IMR-90 (cell line): ENCODE results near the gene TRMT1. TPM values are rescaled to one million over a fixed set of nuclear protein-coding genes. Genes with fewer than 3 reads are reported as not detected.

Experiments
- ATAC-seq: fragments of 200-7000 bp; cut with Tn5 transposase; 2 replicates; pipeline ENCODE4 v1.9.1; 2020; ENCODE audit warnings: low read depth, mild to moderate bottlenecking, moderate library complexity
- BruUV-seq: library from RNA; stranded (reverse); fragments of 400-500 nt; replicated peaks from 2 replicates; lab custom pipeline; 2021; lab: Mats Ljungman, UMichigan
- CTCF ChIA-PET: fragments of 300-600 bp; formaldehyde crosslinking; extraction: SDS; loops from one replicate; lab custom pipeline; 2021; ENCODE audit warnings: antibody characterized with exemption; lab: Yijun Ruan, JAX
- POLR2A ChIA-PET: fragments of 300-600 bp; sonication (Branson Sonifier 250); formaldehyde crosslinking; loops from one replicate; lab custom pipeline; 2022; ENCODE audit warnings: antibody characterized with exemption; ENCODE audit not compliant: unreplicated experiment; lab: Charles Lee
- DNase-seq: peaks from one replicate; pipeline ENCODE4 v3.0.0; 2013
- H2AFZ ChIP-seq: replicated peaks from 2 replicates; pipeline ENCODE3; 2013; ENCODE audit warnings: low read length, mild to moderate bottlenecking; ENCODE audit not compliant: poor library complexity
- H2AK5ac ChIP-seq: 2 replicates; pipeline ENCODE4 v1.6.1; 2013; ENCODE audit warnings: low read depth, low read length, inconsistent platforms
- H2AK9ac ChIP-seq: replicated peaks from 2 replicates; pipeline ENCODE3; 2013; ENCODE audit warnings: mild to moderate bottlenecking, low read depth, low read length, moderate library complexity; ENCODE audit not compliant: poor library complexity
- H2BK120ac ChIP-seq: 2 replicates; pipeline ENCODE4 v1.6.1; 2013; ENCODE audit warnings: low read depth, low read length, inconsistent platforms
- H2BK15ac ChIP-seq: 3 replicates; pipeline ENCODE4 v1.6.1; 2013; ENCODE audit warnings: low read depth, low read length, inconsistent platforms
- H2BK20ac ChIP-seq: 2 replicates; pipeline ENCODE4 v1.6.1; 2013; ENCODE audit warnings: low read depth, mild to moderate bottlenecking, inconsistent platforms, low read length, moderate library complexity
- H2BK5ac ChIP-seq: 2 replicates; pipeline ENCODE4 v1.6.1; 2013; ENCODE audit warnings: mild to moderate bottlenecking, low read depth, low read length, inconsistent platforms; ENCODE audit not compliant: poor library complexity, severe bottlenecking
- H3K14ac ChIP-seq: replicated peaks from 2 replicates; pipeline ENCODE4 v1.6.1; 2013; ENCODE audit warnings: low read depth, low read length, inconsistent platforms
- H3K18ac ChIP-seq: 2 replicates; pipeline ENCODE4 v1.6.1; 2013; ENCODE audit warnings: low read depth, low read length, control low read depth
- H3K23ac ChIP-seq: 2 replicates; pipeline ENCODE4 v1.6.1; 2013; ENCODE audit warnings: low read depth, low read length, inconsistent platforms
- H3K27ac ChIP-seq: 2 replicates; pipeline ENCODE4 v1.5.1; 2013; ENCODE audit warnings: mild to moderate bottlenecking, control low read depth, low read length; ENCODE audit not compliant: insufficient read depth
- H3K27me3 ChIP-seq: 2 replicates; pipeline ENCODE4 v1.6.1; 2013; ENCODE audit warnings: low read length; ENCODE audit not compliant: control insufficient read depth, insufficient read depth
- H3K36me3 ChIP-seq: 2 replicates; pipeline ENCODE4 v1.6.1; 2013; ENCODE audit warnings: low read length, mixed read lengths; ENCODE audit not compliant: control insufficient read depth, insufficient read depth
- H3K4ac ChIP-seq: 2 replicates; pipeline ENCODE4 v1.6.1; 2013; ENCODE audit warnings: low read depth, low read length, inconsistent platforms
- H3K4me1 ChIP-seq: 2 replicates; pipeline ENCODE4 v1.6.1; 2013; ENCODE audit warnings: low read length, mixed read lengths; ENCODE audit not compliant: control insufficient read depth, insufficient read depth
- H3K4me2 ChIP-seq: 2 replicates; pipeline ENCODE4 v1.6.1; 2013; ENCODE audit warnings: low read depth, mild to moderate bottlenecking, control low read depth, low read length, moderate library complexity
- H3K4me3 ChIP-seq: 2 replicates; pipeline ENCODE4 v1.5.1; 2013; ENCODE audit warnings: low read depth, mild to moderate bottlenecking, control low read depth, low read length, moderate library complexity; ENCODE audit not compliant: insufficient read depth
- H3K56ac ChIP-seq: 2 replicates; pipeline ENCODE4 v1.6.1; 2013; ENCODE audit warnings: low read length, inconsistent platforms; ENCODE audit not compliant: insufficient read depth; ENCODE audit errors: extremely low read depth
- H3K79me1 ChIP-seq, 2 experiments: 2 replicates each; pipeline ENCODE4 v1.6.1; 2013; ENCODE audit warnings: low read length in 2 of 2, inconsistent platforms in 1 of 2, low read depth in 1 of 2
- H3K9ac ChIP-seq: 2 replicates; pipeline ENCODE4 v1.6.1; 2013; ENCODE audit warnings: low read depth, low read length, control low read depth
- H3K9me1 ChIP-seq: 2 replicates; pipeline ENCODE4 v1.6.1; 2013; ENCODE audit warnings: low read length, inconsistent platforms; ENCODE audit not compliant: insufficient read depth
- H3K9me3 ChIP-seq: 2 replicates; pipeline ENCODE4 v1.6.1; 2013; ENCODE audit warnings: low read length; ENCODE audit not compliant: control insufficient read depth, insufficient read depth
- H4K20me1 ChIP-seq: 2 replicates; pipeline ENCODE4 v1.6.1; 2013; ENCODE audit warnings: low read length, inconsistent platforms; ENCODE audit not compliant: insufficient read depth
- H4K5ac ChIP-seq: 2 replicates; pipeline ENCODE4 v1.6.1; 2013; ENCODE audit warnings: mild to moderate bottlenecking, low read depth, low read length, control low read depth
- H4K8ac ChIP-seq, 2 experiments: 2 replicates each; pipeline ENCODE4 v1.6.1; 2013; ENCODE audit warnings: low read depth in 2 of 2, low read length in 2 of 2, control low read depth in 1 of 2, inconsistent platforms in 1 of 2
- H4K91ac ChIP-seq: 2 replicates; pipeline ENCODE4 v1.6.1; 2013; ENCODE audit warnings: low read depth, low read length, inconsistent platforms; ENCODE audit not compliant: insufficient read depth
- BHLHE40 ChIP-seq: fragments of 150-350 bp; IDR thresholded peaks from 2 replicates; pipeline ENCODE4 v1.6.1; 2016; ENCODE audit warnings: mild to moderate bottlenecking, low read depth, low read length
- CEBPB ChIP-seq: IDR thresholded peaks from 2 replicates; pipeline ENCODE4 v1.6.1; 2012; ENCODE audit warnings: low read depth, low read length, improper control_type of control experiment
- CHD1 ChIP-seq: IDR thresholded peaks from 2 replicates; pipeline ENCODE4 v1.6.1; 2012; ENCODE audit warnings: low read depth, low read length, improper control_type of control experiment
- FOS ChIP-seq: fragments of 150-350 bp; IDR thresholded peaks from 2 replicates; pipeline ENCODE4 v1.6.1; 2016; ENCODE audit warnings: low read depth, low read length
- MAFK ChIP-seq: IDR thresholded peaks from 2 replicates; pipeline ENCODE4 v1.6.1; 2012; ENCODE audit warnings: low read depth, low read length, improper control_type of control experiment
- MAZ ChIP-seq: IDR thresholded peaks from 2 replicates; pipeline ENCODE4 v1.6.1; 2012; ENCODE audit warnings: low read depth, mild to moderate bottlenecking, low read length, improper control_type of control experiment, moderate library complexity, borderline replicate concordance
- MXI1 ChIP-seq: IDR thresholded peaks from 2 replicates; pipeline ENCODE4 v1.6.1; 2012; ENCODE audit warnings: low read depth, mild to moderate bottlenecking, low read length, moderate library complexity, borderline replicate concordance
- NFE2L2 ChIP-seq: fragments of 150-350 bp; IDR thresholded peaks from 2 replicates; pipeline ENCODE4 v1.6.1; 2016; ENCODE audit warnings: low read depth, mild to moderate bottlenecking, low read length
- POLR2A ChIP-seq: IDR thresholded peaks from 2 replicates; pipeline ENCODE4 v1.6.1; 2012; ENCODE audit warnings: mild to moderate bottlenecking, low read depth, low read length
- RAD21 ChIP-seq: IDR thresholded peaks from 2 replicates; pipeline ENCODE4 v1.6.1; 2012; ENCODE audit warnings: low read length, improper control_type of control experiment
- RCOR1 ChIP-seq: IDR thresholded peaks from 2 replicates; pipeline ENCODE4 v1.6.1; 2012; ENCODE audit warnings: mild to moderate bottlenecking, low read length, improper control_type of control experiment; ENCODE audit not compliant: insufficient replicate concordance
- RFX5 ChIP-seq: IDR thresholded peaks from 2 replicates; pipeline ENCODE4 v1.8.0; 2012; ENCODE audit warnings: low read depth, mild to moderate bottlenecking, low read length, moderate library complexity
- SMC3 ChIP-seq: fragments of 150-350 bp; IDR thresholded peaks from 2 replicates; pipeline ENCODE4 v1.6.1; 2016; ENCODE audit warnings: low read depth, mild to moderate bottlenecking, antibody characterized with exemption, low read length, moderate library complexity
- WGBS, 2 experiments: methylation state at CpG; one replicate each; pipeline versions ENCODE4 v1.1.5 to v1.1.7; 2013; ENCODE audit warnings: missing lambda C conversion rate in 2 of 2; ENCODE audit not compliant: insufficient read length in 1 of 2; ENCODE audit errors: extremely low coverage in 2 of 2; 5-methylcytosine and 5-hydroxymethylcytosine counted together
- dilution Hi-C: fragments of 300-500 bp; cut with HindIII; formaldehyde crosslinking; loops from one replicate; pipeline ENCODE4 v1.14.3; 2018; ENCODE audit warnings: low sequenced_read_pairs; ENCODE audit not compliant: unreplicated experiment
- in situ Hi-C: fragments of 300-500 bp; cut with MboI; formaldehyde crosslinking; loops from 3 replicates; pipeline ENCODE4 v1.14.3; 2019; ENCODE audit warnings: low sequenced_read_pairs, inconsistent platforms, mixed read lengths
- intact Hi-C: fragments of 100-400 bp; cut with micrococcal nuclease; formaldehyde crosslinking; loops from 2 replicates; pipeline ENCODE4 v1.10.0; 2022
- polyA plus RNA-seq, 3 experiments: library from polyadenylated mRNA; depleted of rRNA; stranded (reverse); fragments of >200 nt; gene quantifications; 2 replicates each; pipeline ENCODE4 v1.2.3, GENCODE V29; 2012; ENCODE audit warnings: low replicate concordance in 1 of 3
- total RNA-seq: library from RNA; depleted of rRNA; stranded (reverse); fragments of >200 nt; gene quantifications from 2 replicates; pipeline ENCODE4 v1.2.3, GENCODE V29; 2012
- TF ChIP-seq, protein P1 (sequence below): fragments of 150-350 bp; IDR thresholded peaks from 2 replicates; pipeline ENCODE4 v1.6.1; 2016; ENCODE audit warnings: low read depth, mild to moderate bottlenecking, low read length, moderate library complexity, borderline replicate concordance
- TF ChIP-seq, protein P2 (sequence below): conservative IDR thresholded peaks from 2 replicates; pipeline ENCODE4 v1.5.1; 2012; ENCODE audit warnings: mild to moderate bottlenecking, low read depth, low read length, improper control_type of control experiment
- TF ChIP-seq, protein P3 (sequence below): fragments of 150-350 bp; IDR thresholded peaks from 2 replicates; pipeline ENCODE4 v1.6.1; 2017; ENCODE audit warnings: mild to moderate bottlenecking, antibody characterized with exemption, low read length, low read depth

Gene TRMT1
- total and polyA plus RNA-seq, 2 of the 4 experiments (the other 2 are of a cell fraction), result 28.3 to 56.0 TPM

DNA sequence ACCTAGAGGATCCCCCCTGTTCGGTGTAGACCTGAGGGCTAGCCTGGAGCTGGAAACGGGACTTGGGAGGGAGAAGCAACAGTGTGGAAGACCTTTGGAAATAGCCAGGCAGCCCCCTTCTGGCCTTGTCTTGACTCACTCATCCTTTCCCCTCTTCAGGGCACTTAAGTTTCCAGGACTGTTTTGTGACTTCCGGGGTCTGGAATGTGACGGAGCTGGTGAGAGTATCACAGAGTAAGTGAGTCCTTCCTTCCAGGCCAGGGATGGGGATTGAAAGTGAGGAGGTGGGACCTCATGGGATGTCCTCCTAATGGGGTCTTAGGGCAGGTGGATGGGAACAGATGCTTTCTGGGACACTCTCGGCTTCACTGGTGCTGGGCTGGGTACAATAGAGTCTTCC, 43.3 kb downstream of the TRMT1 start:
- H3K23ac ChIP-seq, result no peak overlapping the region
- no peak overlapping the region for H2BK20ac ChIP-seq
- no TSS peak for BruUV-seq
- H3K9me3 ChIP-seq, result no peaks in the 10 kb centered on the region
- no peak overlapping the region for H3K9ac ChIP-seq
- H4K91ac ChIP-seq, result no peak overlapping the region
- no peak overlapping the region for H3K14ac ChIP-seq
- H3K27me3 ChIP-seq, result no peaks in the 10 kb centered on the region
- dilution Hi-C loops, result no loop called here
- no peak overlapping the region for H3K56ac ChIP-seq
- H3K4me2 ChIP-seq, result no peak overlapping the region
- H4K8ac ChIP-seq, result no peak overlapping the region
- in situ Hi-C loops, result no loop called here
- no peak for ATAC-seq
- no peak overlapping the region for H2BK15ac ChIP-seq
- no peak overlapping the region for H2BK120ac ChIP-seq
- H2AK5ac ChIP-seq, result no peak overlapping the region
- H2AFZ ChIP-seq, result no peak overlapping the region
- TF ChIP-seq CEBPB (no peak), POLR2A (no peak), MXI1 (no peak), BHLHE40 (no peak), FOS (no peak), CHD1 (no peak), RAD21 (no peak), SMC3 (no peak), NFE2L2 (no peak), RFX5 (no peak), MAZ (no peak), MAFK (no peak), RCOR1 (no peak)
- TF ChIP-seq, protein P1, sequence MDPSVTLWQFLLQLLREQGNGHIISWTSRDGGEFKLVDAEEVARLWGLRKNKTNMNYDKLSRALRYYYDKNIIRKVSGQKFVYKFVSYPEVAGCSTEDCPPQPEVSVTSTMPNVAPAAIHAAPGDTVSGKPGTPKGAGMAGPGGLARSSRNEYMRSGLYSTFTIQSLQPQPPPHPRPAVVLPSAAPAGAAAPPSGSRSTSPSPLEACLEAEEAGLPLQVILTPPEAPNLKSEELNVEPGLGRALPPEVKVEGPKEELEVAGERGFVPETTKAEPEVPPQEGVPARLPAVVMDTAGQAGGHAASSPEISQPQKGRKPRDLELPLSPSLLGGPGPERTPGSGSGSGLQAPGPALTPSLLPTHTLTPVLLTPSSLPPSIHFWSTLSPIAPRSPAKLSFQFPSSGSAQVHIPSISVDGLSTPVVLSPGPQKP, result no peak
- TF ChIP-seq, protein P2, sequence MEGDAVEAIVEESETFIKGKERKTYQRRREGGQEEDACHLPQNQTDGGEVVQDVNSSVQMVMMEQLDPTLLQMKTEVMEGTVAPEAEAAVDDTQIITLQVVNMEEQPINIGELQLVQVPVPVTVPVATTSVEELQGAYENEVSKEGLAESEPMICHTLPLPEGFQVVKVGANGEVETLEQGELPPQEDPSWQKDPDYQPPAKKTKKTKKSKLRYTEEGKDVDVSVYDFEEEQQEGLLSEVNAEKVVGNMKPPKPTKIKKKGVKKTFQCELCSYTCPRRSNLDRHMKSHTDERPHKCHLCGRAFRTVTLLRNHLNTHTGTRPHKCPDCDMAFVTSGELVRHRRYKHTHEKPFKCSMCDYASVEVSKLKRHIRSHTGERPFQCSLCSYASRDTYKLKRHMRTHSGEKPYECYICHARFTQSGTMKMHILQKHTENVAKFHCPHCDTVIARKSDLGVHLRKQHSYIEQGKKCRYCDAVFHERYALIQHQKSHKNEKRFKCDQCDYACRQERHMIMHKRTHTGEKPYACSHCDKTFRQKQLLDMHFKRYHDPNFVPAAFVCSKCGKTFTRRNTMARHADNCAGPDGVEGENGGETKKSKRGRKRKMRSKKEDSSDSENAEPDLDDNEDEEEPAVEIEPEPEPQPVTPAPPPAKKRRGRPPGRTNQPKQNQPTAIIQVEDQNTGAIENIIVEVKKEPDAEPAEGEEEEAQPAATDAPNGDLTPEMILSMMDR, result no peak
- TF ChIP-seq, protein P3, sequence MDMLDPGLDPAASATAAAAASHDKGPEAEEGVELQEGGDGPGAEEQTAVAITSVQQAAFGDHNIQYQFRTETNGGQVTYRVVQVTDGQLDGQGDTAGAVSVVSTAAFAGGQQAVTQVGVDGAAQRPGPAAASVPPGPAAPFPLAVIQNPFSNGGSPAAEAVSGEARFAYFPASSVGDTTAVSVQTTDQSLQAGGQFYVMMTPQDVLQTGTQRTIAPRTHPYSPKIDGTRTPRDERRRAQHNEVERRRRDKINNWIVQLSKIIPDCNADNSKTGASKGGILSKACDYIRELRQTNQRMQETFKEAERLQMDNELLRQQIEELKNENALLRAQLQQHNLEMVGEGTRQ, result no peak
- ChIA-PET POLR2A (no interaction called here), CTCF (interaction anchor here (1.3 kb wide), 1 partner anchor 12 kb away, joined by 3 read pairs; no protein-coding TSS in a partner anchor)
- no peak overlapping the region for H2AK9ac ChIP-seq
- no peak overlapping the region for H2BK5ac ChIP-seq
- no peak for DNase-seq
- WGBS, 2 experiments, result no CpG with 5 or more reads among the region's 5 CpGs
- H4K5ac ChIP-seq, result no peak overlapping the region
- peaks cover 8 to 29% of the 10 kb centered on the region in 2 experiments; a peak in 3 of 4 replicates for H3K79me1 ChIP-seq
- peaks cover 25% of the 10 kb centered on the region for H4K20me1 ChIP-seq
- no peak overlapping the region for H3K18ac ChIP-seq
- H3K4me3 ChIP-seq, result no peak overlapping the region
- H3K36me3 ChIP-seq, result peaks cover 39% of the 10 kb centered on the region
- intact Hi-C loops, result no loop called here
- no peak overlapping the region for H3K27ac ChIP-seq
- no peak overlapping the region for H3K4ac ChIP-seq
- H3K9me1 ChIP-seq, result no peaks in the 10 kb centered on the region
- peaks cover 14% of the 10 kb centered on the region; the same call in 1 of the 2 replicates for H3K4me1 ChIP-seq
